A549 (cell line): ENCODE measurements around the gene SYT15. TPM values are rescaled to one million over a fixed set of nuclear protein-coding genes. Genes with fewer than 3 reads are reported as not detected.
"Not testable (repeated sequence)": the region's sequence is repeated elsewhere in the genome, so short reads cannot be mapped to it uniquely, and the experiment has no call there.

ENCODE experiments used
- ATAC-seq, 2 experiments: fragments of 200-7000 bp in 1 of 2; fragments of >200 bp in 1 of 2; cut with Nextera tagmentation in 1 of 2; cut with Tn5 transposase in 1 of 2; 3 replicates each; pipeline versions ENCODE4 v1.8.0 to v1.9.1; 2018 to 2020; ENCODE audit warnings: mild to moderate bottlenecking in 1 of 2, moderate library complexity in 1 of 2
- CTCF ChIA-PET: fragments of 300-600 bp; sonication (Branson Sonifier 250); formaldehyde crosslinking; extraction: SDS; loops from one replicate; lab custom pipeline; 2021; ENCODE audit warnings: antibody characterized with exemption, inconsistent platforms; lab: Yijun Ruan, JAX
- POLR2A ChIA-PET: fragments of 350-600 bp; formaldehyde crosslinking; extraction: SDS; loops from one replicate; lab custom pipeline; 2021; ENCODE audit warnings: antibody characterized with exemption, inconsistent platforms; lab: Yijun Ruan, JAX
- DNase-seq, 2 experiments: peaks; one replicate each; pipeline versions ENCODE4 v3.0.0 to v3.0.0-alpha.2; 2011 to 2016; ENCODE audit warnings: low read depth in 1 of 2, low spot score in 1 of 2
- FAIRE-seq: peaks from 2 replicates; lab custom pipeline; 2011; peaks lifted over from hg19 to GRCh38; lab: Jason Lieb, UNC
- H3K27ac ChIP-seq, 2 experiments: fragments of >200 bp; sonication (Bioruptor Twin); formaldehyde crosslinking; 3 replicates each; pipeline ENCODE4 v1.5.1; 2016 to 2017
- H3K4me1 ChIP-seq: fragments of >200 bp; sonication (Bioruptor Twin); formaldehyde crosslinking; 3 replicates; pipeline ENCODE4 v1.6.1; 2016
- H3K4me2 ChIP-seq: fragments of >200 bp; sonication (Bioruptor Twin); formaldehyde crosslinking; 3 replicates; pipeline ENCODE4 v1.6.1; 2016
- H3K4me3 ChIP-seq: fragments of >200 bp; sonication (Bioruptor Twin); formaldehyde crosslinking; 3 replicates; pipeline ENCODE4 v1.5.1; 2016
- H3K9me3 ChIP-seq: fragments of >200 bp; sonication (Bioruptor Twin); formaldehyde crosslinking; 3 replicates; pipeline ENCODE4 v1.6.1; 2016
- CTCF ChIP-seq: fragments of >200 bp; sonication (Bioruptor Twin); formaldehyde crosslinking; IDR thresholded peaks from 3 replicates; pipeline ENCODE4 v1.5.1; 2016
- MAX ChIP-seq: IDR thresholded peaks from 2 replicates; pipeline ENCODE4 v1.6.1; 2012
- RAD21 ChIP-seq, 2 experiments: fragments of >200 bp in 1 of 2; sonication (Bioruptor Twin) in 1 of 2; formaldehyde crosslinking in 1 of 2; IDR thresholded peaks in 1 of 2; conservative IDR thresholded peaks in 1 of 2; 2 replicates in 1 of 2; 3 replicates in 1 of 2; pipeline ENCODE4 v1.6.1; 2012 to 2018; ENCODE audit warnings: inconsistent platforms in 1 of 2
- WGBS: methylation state at CpG from one replicate; pipeline ENCODE4 v1.1.6; 2017; ENCODE audit errors: missing lambda C conversion rate; 5-methylcytosine and 5-hydroxymethylcytosine counted together
- polyA plus RNA-seq, 4 experiments: library from polyadenylated mRNA; depleted of rRNA in 3 of 4; stranded (reverse); fragments of >200 nt; fragmentation: RNase III in 1 of 4; extraction: RNeasy Plus Mini Kit Qiagen cat#74134 plus additional on column Dnase treatment in 1 of 4; gene quantifications; 2 replicates in 3 of 4; 3 replicates in 1 of 4; pipeline ENCODE4 v1.2.3, GENCODE V29; 2011 to 2017

The SYT15 gene
- polyA plus RNA-seq, 2 of the 4 experiments (the other 2 are of a cell fraction): 3.5 to 3.6 TPM

- H3K4me1 ChIP-seq, ATAC-seq, CTCF ChIA-PET, FAIRE-seq, POLR2A ChIA-PET, H3K27ac ChIP-seq, H3K9me3 ChIP-seq, H3K4me2 ChIP-seq, H3K4me3 ChIP-seq, DNase-seq: not testable (repeated sequence)
- 32% methylated on average over 5 of the region's 6 CpGs for WGBS
Observed at GRCh38 chr10:46594453-46595063, 15.6 kb downstream of the SYT15 start.

- H3K4me1 ChIP-seq, ATAC-seq, POLR2A ChIA-PET, H3K9me3 ChIP-seq, CTCF ChIA-PET, DNase-seq, FAIRE-seq: not testable (repeated sequence)
- H3K4me2 ChIP-seq: peak overlapping the region; percentile 73
- H3K4me3 ChIP-seq: peak overlapping the region; percentile 35
- WGBS: 36% methylated on average over 2 of the region's 4 CpGs
- H3K27ac ChIP-seq: peak overlapping the region; percentile 71 to 90
Observed at GRCh38 chr10:46596570-46596969, 17.6 kb downstream of the SYT15 start.

GRCh38 chr10:46597616-46598246, 18.8 kb downstream of the SYT15 start:
- TF ChIP-seq RAD21 (conservative IDR thresholded peaks at IDR 0.05 in 1 of 2, IDR thresholded peaks at IDR 0.05 in 1 of 2) (0 out of 5 replicates have a peak, but pooled peaks of 1 of the 2 experiments have one; percentile 16), CTCF (0 out of 3 replicates have a peak, but pooled peaks have one; percentile 8), MAX (0 out of 2 replicates have a peak, but pooled peaks have one; percentile 14)
- TF ChIP-seq, all 56 proteins: peak for 3; not testable (repeated sequence) for 53
- H3K9me3 ChIP-seq, CTCF ChIA-PET, POLR2A ChIA-PET, FAIRE-seq, H3K4me1 ChIP-seq, DNase-seq: not testable (repeated sequence)
- peak overlapping the region; percentile 82 to 90 for H3K27ac ChIP-seq
- peak overlapping the region; percentile 73; the same call in 2 of the 3 replicates for H3K4me2 ChIP-seq
- ATAC-seq: peak; percentile 91 to 97
- WGBS: 1% methylated on average over 10 of the region's 44 CpGs
- peak overlapping the region; percentile 55 for H3K4me3 ChIP-seq

- WGBS: 41% methylated on average over 1 of the region's 1 CpG
Observed at GRCh38 chr10:46600516-46600915, 21.6 kb downstream of the SYT15 start.

GRCh38 chr10:46615540-46615939, 36.6 kb downstream of the SYT15 start:
- H3K4me2 ChIP-seq, FAIRE-seq, POLR2A ChIA-PET, H3K9me3 ChIP-seq, CTCF ChIA-PET, H3K27ac ChIP-seq, DNase-seq, H3K4me1 ChIP-seq, H3K4me3 ChIP-seq, ATAC-seq: not testable (repeated sequence)
- whole genome bisulfite sequencing: no CpG with 5 or more reads among the region's 6 CpGs

More at GRCh38 chr10:46600516-46600915, 21.6 kb downstream of the SYT15 start:
- H3K4me1 ChIP-seq, ATAC-seq, H3K9me3 ChIP-seq, H3K4me2 ChIP-seq, H3K4me3 ChIP-seq, POLR2A ChIA-PET, CTCF ChIA-PET, H3K27ac ChIP-seq, DNase-seq: not testable (repeated sequence)
- FAIRE-seq: peak; percentile 94

- WGBS: no CpG with 5 or more reads among the region's 3 CpGs
- H3K4me2 ChIP-seq, DNase-seq, H3K27ac ChIP-seq, H3K9me3 ChIP-seq, CTCF ChIA-PET, ATAC-seq, H3K4me1 ChIP-seq, FAIRE-seq, H3K4me3 ChIP-seq, POLR2A ChIA-PET: not testable (repeated sequence)
Observed at GRCh38 chr10:46616227-46616626, 37.3 kb downstream of the SYT15 start.

- H3K9me3 ChIP-seq, H3K4me2 ChIP-seq, POLR2A ChIA-PET, ATAC-seq, FAIRE-seq, H3K27ac ChIP-seq, DNase-seq, CTCF ChIA-PET, H3K4me1 ChIP-seq, H3K4me3 ChIP-seq: not testable (repeated sequence)
- WGBS: 48% methylated on average over 3 of the region's 4 CpGs
Observed at GRCh38 chr10:46617134-46617533, 38.2 kb downstream of the SYT15 start.

- CTCF ChIA-PET, DNase-seq, FAIRE-seq, ATAC-seq, H3K4me1 ChIP-seq, H3K4me2 ChIP-seq, H3K4me3 ChIP-seq, H3K9me3 ChIP-seq, H3K27ac ChIP-seq, POLR2A ChIA-PET: not testable (repeated sequence)
- WGBS: 70% methylated on average over 3 of the region's 3 CpGs
Observed at GRCh38 chr10:46617913-46618312, 39.0 kb downstream of the SYT15 start.

- POLR2A ChIA-PET, DNase-seq, H3K9me3 ChIP-seq, H3K4me3 ChIP-seq, H3K4me1 ChIP-seq, CTCF ChIA-PET, H3K27ac ChIP-seq, H3K4me2 ChIP-seq, ATAC-seq, FAIRE-seq: not testable (repeated sequence)
- 81% methylated on average over 5 of the region's 8 CpGs for WGBS
Observed at GRCh38 chr10:46623899-46624654, 45.1 kb downstream of the SYT15 start.
